GM18502 (cell line): ENCODE measurements around the gene OR2T11.
"Not testable (repeated sequence)": the region's sequence is repeated elsewhere in the genome, so short reads cannot be mapped to it uniquely, and the experiment has no call there.

Experiments
- ATAC-seq: cut with Tn5 transposase; IDR thresholded peaks from one replicate; pipeline ENCODE4 v1.9.1; 2021; ENCODE audit warnings: mild to moderate bottlenecking; ENCODE audit not compliant: unreplicated experiment, poor library complexity

The OR2T11 gene

DNA sequence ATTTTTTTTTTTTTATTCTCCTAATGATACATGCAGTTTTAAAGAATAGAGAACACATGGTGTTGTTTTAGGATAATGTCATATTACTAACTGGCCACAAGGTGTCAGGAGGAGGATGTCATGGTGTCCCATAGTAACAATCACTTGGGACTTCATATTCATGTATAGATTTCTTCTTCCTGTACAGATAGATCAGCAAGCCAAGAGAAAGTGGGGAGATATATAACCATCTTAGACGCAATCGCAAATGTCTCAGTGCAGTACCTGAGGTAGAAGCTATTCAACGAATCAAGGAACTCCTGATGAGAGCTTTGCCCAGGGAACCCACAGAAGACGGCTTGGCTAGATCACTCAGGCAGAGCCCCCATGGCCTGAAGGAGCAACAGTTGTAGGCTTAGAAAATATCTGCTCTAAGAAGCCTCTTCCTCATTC lies 12.3 kb downstream of the OR2T11 start:
- peak; percentile 94 for ATAC-seq

- ATAC-seq = no peak
Measured at GRCh38 chr1:248621770-248622169, 13.1 kb downstream of the OR2T11 start.

DNA sequence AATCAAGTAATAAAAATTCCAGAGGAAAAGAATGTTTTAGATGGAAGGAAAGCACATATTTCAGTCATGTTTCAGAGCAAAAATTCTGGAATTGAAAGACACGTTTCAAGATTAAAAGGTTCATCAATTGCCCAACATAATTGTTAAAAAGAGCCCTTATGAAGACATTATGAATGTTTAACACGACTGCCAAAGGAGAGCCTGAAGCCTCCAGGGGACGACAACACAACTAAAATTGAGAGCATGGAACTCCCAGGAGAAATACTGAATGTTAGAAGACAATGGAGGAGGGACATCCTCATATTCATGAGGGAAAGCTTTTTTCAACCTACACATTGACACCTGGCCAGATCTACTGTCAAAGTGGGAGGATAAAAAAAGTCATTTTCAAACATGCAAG lies 16.0 kb downstream of the OR2T11 start:
- ATAC-seq = peak; percentile 29

DNA sequence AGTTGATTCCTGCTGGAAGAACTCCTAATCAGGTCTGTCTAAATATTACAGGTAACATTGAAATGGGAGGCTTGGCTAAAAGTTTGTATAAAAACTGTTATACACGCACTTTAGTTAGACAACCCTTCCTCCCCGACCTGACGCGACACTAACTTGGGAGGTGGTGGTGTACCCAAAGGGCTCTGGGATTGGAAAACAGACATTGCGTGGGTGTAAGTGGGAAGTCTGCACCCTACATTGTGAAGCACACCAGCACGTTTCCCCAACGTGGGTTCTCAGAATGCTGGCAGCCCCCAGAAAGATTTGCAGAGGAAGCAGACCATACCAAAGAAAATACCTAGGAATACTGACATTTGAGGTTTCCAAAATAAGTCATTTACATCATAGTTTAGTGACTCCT lies 16.8 kb downstream of the OR2T11 start:
- no peak for ATAC-seq

- peak; percentile 46 for ATAC-seq
Measured at GRCh38 chr1:248613742-248614141, 21.1 kb downstream of the OR2T11 start.

GRCh38 chr1:248611883-248612414 lies 22.9 kb downstream of the OR2T11 start:
- no peak for ATAC-seq

DNA sequence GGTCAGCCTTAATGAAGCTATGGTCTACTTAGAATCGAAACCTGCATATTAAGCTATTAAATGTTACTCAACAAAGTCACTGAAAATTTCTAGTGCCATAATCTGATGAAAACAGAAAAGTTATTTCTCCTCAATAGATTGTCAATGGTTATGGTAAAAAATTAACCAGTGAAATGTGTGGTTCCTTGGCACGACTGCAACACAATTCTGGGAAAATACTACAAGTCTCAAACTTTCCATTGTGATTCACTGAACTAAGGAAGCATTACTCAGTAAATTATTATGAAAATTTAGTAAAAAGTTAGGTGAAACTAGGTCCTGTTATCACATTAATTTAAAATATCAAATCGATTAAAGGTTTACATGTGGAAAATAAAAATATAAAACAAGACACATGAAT lies 24.6 kb downstream of the OR2T11 start:
- ATAC-seq = no peak

- ATAC-seq = no peak
Measured at GRCh38 chr1:248599396-248599795, 35.5 kb downstream of the OR2T11 start.

DNA sequence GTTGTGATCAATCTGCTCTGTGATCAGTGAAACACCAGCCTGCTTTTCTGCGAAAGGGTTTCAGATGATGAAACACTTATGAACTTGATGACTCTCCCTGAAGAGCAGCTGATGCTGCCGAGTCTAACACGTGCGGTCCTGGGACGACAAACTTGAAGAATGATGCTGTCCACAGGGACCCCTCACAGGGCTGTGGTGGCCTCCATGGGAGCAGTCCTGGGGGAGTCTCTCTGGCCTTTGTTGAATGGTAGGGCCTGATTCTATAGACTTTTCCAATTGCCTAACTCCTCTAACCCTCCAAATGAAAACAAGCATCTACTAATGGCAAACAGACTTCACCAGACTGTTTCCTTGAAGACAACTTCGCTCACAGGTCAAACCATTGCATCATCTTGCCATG lies 37.3 kb downstream of the OR2T11 start, which contains the start of gene OR2T10:
Gene OR2T10 (minus strand): TSS at position 112 of the 400 bp plus-strand sequence. CDS start 3,932 bp downstream, outside the sequence.
- no peak for ATAC-seq

GRCh38 chr1:248596615-248597014 lies 38.3 kb downstream of the OR2T11 start:
- ATAC-seq = no peak

- no peak for ATAC-seq
Measured at GRCh38 chr1:248593226-248593625, 41.7 kb downstream of the OR2T11 start.

DNA sequence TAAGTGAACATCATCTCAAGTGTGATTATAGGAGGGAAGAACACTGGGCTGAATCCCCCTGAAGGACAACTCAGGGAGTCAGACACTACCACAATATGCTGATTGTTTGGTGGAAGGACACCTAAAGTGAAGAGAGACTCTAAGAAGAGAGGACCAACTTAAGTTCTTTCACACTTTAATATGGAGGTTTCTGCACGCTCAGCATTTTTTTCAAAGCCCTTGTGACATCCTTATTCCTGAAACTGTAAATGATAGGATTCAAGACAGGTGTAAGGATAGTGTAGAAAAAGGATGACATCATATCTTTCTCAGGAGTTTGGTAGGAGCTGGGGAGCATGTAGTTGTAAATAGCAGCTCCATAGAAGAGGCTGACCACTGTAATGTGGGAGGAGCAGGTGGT lies 42.2 kb downstream of the OR2T11 start:
- ATAC-seq = no peak

GRCh38 chr1:248590055-248590454 lies 44.8 kb downstream of the OR2T11 start:
- no peak for ATAC-seq

DNA sequence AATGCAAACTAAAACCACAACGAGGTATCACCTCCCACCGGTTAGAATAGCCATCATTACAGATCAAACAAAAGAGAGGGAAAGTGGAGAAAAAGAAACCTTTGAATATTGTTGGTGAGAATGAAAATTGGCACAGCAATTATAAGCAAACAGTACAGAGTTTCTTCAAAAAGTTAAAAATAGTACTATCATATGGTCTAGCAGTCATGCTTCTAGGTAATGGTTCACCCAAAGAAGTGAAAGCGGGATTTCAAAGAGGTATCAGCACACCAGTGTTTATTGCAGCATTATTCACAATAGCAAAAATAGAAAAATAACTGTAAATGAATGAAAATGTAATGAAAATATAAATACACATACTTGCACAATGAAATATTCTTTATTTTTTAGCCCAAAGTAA lies 45.6 kb downstream of the OR2T11 start:
- no peak for ATAC-seq

- no peak for ATAC-seq
Measured at GRCh38 chr1:248585266-248585665, 49.6 kb downstream of the OR2T11 start.

DNA sequence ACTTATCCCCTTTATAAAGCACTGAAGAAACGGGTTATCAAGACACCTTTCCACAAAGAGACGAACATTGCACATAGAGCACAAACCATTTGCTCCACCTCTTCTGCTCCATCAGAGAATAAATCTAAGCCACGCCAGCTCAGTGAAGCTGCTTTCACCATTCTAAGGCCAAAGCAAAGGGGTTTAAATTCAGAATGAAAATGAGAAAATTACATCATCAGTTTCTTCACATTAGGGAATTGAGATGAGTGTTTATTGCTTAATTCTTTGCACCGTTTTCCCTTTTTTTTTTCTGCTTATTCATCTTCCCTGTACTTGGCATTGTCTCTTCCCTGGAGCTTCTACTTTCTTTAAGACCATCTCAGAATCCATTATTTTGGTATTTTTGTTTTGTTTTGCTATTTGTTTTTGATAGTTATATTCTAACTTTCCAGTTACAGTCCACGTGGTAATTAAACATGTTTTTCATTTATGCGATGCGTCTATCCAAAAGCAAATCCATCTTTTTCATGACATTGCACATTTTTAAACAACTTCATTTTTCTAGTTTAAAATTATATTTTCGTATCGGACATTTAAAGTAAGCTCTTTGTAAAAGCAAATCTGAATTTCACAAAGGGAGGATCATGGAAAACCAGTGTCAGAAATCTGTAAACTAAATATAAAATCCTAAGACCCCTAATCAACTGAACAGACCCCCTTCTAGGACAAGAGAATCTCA lies 58.5 kb downstream of the OR2T11 start:
- no peak for ATAC-seq

GRCh38 chr1:248574657-248575056 lies 60.2 kb downstream of the OR2T11 start, which contains the start of gene OR2T34:
Gene OR2T34 (minus strand): TSS chr1:248574757. CDS start chr1:248574757, 0 bp downstream.
- ATAC-seq = not testable (repeated sequence)

DNA sequence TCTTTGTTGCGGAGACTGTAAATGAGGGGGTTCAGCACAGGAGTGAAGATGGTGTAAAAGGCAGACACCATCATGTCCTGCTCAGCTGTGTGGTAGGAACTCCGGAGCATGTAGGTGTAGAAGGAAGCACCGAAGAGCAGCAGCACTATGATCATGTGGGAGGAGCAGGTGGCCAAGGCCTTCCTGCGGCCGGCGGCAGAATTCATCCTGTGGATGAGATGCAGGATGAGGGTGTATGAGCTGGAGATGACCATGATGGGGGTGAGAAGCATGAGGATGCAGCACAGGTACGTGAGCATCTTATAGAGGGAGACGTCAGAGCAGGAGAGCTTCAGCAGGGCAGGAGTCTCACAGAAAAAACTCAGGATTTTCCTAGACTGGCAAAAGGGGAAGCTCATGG lies 61.0 kb downstream of the OR2T11 start:
- ATAC-seq = not testable (repeated sequence)
